Measurements from ENCODE around the gene PARVB. TPM values are rescaled to one million over a fixed set of nuclear protein-coding genes. Genes with fewer than 3 reads are reported as not detected.

Gene PARVB
- total and polyA plus RNA-seq, 10 of the 15 experiments (the other 5 are each of a cell fraction or from before 2014, with no cell fraction given): 5.2 to 264 (median 76.0) TPM

DNA sequence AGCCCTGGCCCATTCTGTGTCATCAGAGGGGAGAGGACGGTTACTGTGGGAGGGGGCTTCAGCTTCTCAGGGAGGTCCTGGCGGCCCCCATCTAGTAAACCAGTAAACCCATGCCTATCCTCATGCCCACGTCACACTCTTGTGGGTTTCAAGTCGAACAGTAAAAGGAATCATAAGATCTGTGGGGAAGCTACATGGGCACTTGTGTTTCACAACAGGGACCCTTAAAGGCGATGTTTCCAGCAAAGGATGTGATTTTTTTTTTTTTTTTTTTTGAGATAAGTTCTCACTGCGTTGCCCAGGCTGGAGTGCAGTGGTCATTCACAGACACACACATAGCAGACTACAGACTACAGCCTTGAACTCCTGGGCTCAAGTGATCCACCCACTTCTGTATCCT lies 147.5 kb downstream of the PARVB start:
- WGBS (ENCODE audit: insufficient coverage, insufficient replicate concordance, low lambda C conversion rate, missing lambda C conversion rate): 96% methylated on average over 5 of the region's 6 CpGs
- SMC1A ChIA-PET (ENCODE audit: uncharacterized antibody, unreplicated experiment): interaction anchor here (1.2 to 1.3 kb wide), 2 partner anchors 9 to 85 kb away, joined by 3 to 4 read pairs; partner anchors contain the start of gene PARVG
- no peaks in the 10 kb centered on the region for H3K27me3 ChIP-seq (replicated peaks in 1 of 2; ENCODE audit: control insufficient read depth in 2 of 2, insufficient read depth in 2 of 2, low read length in 1 of 2)
- H3K27ac ChIP-seq (ENCODE audit: control insufficient read depth, insufficient read depth): no peak overlapping the region
- H3K36me3 ChIP-seq (ENCODE audit: control insufficient read depth in 2 of 2, insufficient read depth in 2 of 2, low read length in 1 of 2): peaks cover 0 to 1% of the 10 kb centered on the region in 2 experiments; a peak in 3 of 4 replicates
- H3K9me3 ChIP-seq (replicated peaks; ENCODE audit: control insufficient read depth, insufficient read depth, low read length): no peaks in the 10 kb centered on the region
- H2AFZ ChIP-seq (ENCODE audit: control insufficient read depth, low read depth, low read length): no peak overlapping the region
- H3K4me3 ChIP-seq: no peak overlapping the region
- CTCF ChIA-PET: interaction anchor here (0.7 to 2.0 kb wide), 3 partner anchors 90 to 396 kb away, joined by 3 to 7 read pairs (median 4); no protein-coding TSS in a partner anchor
- H3K4me1 ChIP-seq (ENCODE audit: control insufficient read depth, insufficient read depth, low read length): peaks cover 18% of the 10 kb centered on the region
- in situ Hi-C loops (cut with MboI): no loop called here
- H3K4me2 ChIP-seq (ENCODE audit: control insufficient read depth, insufficient read depth): no peak overlapping the region
- no peak for ATAC-seq
- no peak for TF ChIP-seq CBX3 (IDR thresholded peaks at IDR 0.05; ENCODE audit: borderline replicate concordance, low read depth)
- TF ChIP-seq ZBED1 (IDR thresholded peaks at IDR 0.05; ENCODE audit: borderline replicate concordance): no peak
- no peak for TF ChIP-seq E4F1 (IDR thresholded peaks at IDR 0.05; ENCODE audit: borderline replicate concordance, partially characterized antibody)
- no peak for TF ChIP-seq CREB1 (IDR thresholded peaks at IDR 0.05; ENCODE audit: low read depth)
- TF ChIP-seq BCL3 (IDR thresholded peaks at IDR 0.05; ENCODE audit: borderline replicate concordance, insufficient read depth, low read depth, low read length, poor library complexity, severe bottlenecking): no peak
- no peak for TF ChIP-seq HDGF (IDR thresholded peaks at IDR 0.05)
- TF ChIP-seq RB1 (IDR thresholded peaks at IDR 0.05; ENCODE audit: borderline replicate concordance): no peak
- no peak for TF ChIP-seq BRCA1 (IDR thresholded peaks at IDR 0.05; ENCODE audit: low read depth, low read length)
- no peak for TF ChIP-seq FOXM1 (IDR thresholded peaks at IDR 0.05; ENCODE audit: low read depth, low read length)
- TF ChIP-seq POLR2A (IDR thresholded peaks at IDR 0.05; ENCODE audit: low read depth, low read length): no peak
- no peak for TF ChIP-seq FOS (IDR thresholded peaks at IDR 0.05; ENCODE audit: borderline replicate concordance, extremely low read depth, insufficient read length)
- TF ChIP-seq USF1 (IDR thresholded peaks at IDR 0.05; ENCODE audit: borderline replicate concordance, extremely low read length, insufficient read depth, low read depth, low read length): no peak
- no peak for TF ChIP-seq IKZF1 (conservative IDR thresholded peaks at IDR 0.05)
- TF ChIP-seq, protein P1, sequence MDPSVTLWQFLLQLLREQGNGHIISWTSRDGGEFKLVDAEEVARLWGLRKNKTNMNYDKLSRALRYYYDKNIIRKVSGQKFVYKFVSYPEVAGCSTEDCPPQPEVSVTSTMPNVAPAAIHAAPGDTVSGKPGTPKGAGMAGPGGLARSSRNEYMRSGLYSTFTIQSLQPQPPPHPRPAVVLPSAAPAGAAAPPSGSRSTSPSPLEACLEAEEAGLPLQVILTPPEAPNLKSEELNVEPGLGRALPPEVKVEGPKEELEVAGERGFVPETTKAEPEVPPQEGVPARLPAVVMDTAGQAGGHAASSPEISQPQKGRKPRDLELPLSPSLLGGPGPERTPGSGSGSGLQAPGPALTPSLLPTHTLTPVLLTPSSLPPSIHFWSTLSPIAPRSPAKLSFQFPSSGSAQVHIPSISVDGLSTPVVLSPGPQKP (IDR thresholded peaks at IDR 0.05; ENCODE audit: low read depth, low read length): no peak
- no peak for TF ChIP-seq EP300 (IDR thresholded peaks at IDR 0.05; ENCODE audit: borderline replicate concordance in 1 of 2, control insufficient read depth in 1 of 2, low read depth in 2 of 2, low read length in 2 of 2)
- TF ChIP-seq SREBF2 (IDR thresholded peaks at IDR 0.05; ENCODE audit: low read length): no peak
- TF ChIP-seq GATAD2B (conservative IDR thresholded peaks at IDR 0.05; ENCODE audit: low read depth): no peak
- no peak for TF ChIP-seq TCF3 (IDR thresholded peaks at IDR 0.05; ENCODE audit: borderline replicate concordance, insufficient read depth, low read depth, low read length)
- TF ChIP-seq SUZ12 (IDR thresholded peaks at IDR 0.05; ENCODE audit: unreplicated experiment): no peak
- FAIRE-seq: no peak
- POLR2A ChIA-PET: interaction anchor here (0.7 to 1.2 kb wide), 2 partner anchors 10 to 273 kb away, joined by 4 to 7 read pairs; partner anchors contain the start of gene PARVG
- intact Hi-C loops (cut with micrococcal nuclease; ENCODE audit: unreplicated experiment): no loop called here
- BruUV-seq (replicated peaks): TSS peak; percentile 20
- no peak overlapping the region for H3K9ac ChIP-seq (ENCODE audit: control insufficient read depth, insufficient read depth, low read length)
- no peaks in the 10 kb centered on the region for H4K20me1 ChIP-seq (ENCODE audit: control insufficient read depth, insufficient read depth)
- DNase-seq (ENCODE audit: low read depth, low spot score): no peak
- RAD21 ChIA-PET (ENCODE audit: unreplicated experiment): interaction anchor here (0.6 to 1.0 kb wide), 4 partner anchors 9 to 329 kb away, joined by 3 to 8 read pairs (median 3); partner anchors contain the start of gene PARVG
- no peaks in the 10 kb centered on the region for H3K79me2 ChIP-seq (ENCODE audit: control insufficient read depth, insufficient read depth, low read length)

Measured in GM12878 (cell line).